Mesendoderm (in vitro differentiated cells): ENCODE data around the gene SGIP1.
"Not testable (repeated sequence)": the region's sequence is repeated elsewhere in the genome, so short reads cannot be mapped to it uniquely, and the experiment has no call there.

ENCODE experiments used
- DNase-seq: peaks from one replicate; pipeline ENCODE4 v3.0.0; 2013
- H2AK5ac ChIP-seq: 2 replicates; pipeline ENCODE4 v1.6.1; 2013; ENCODE audit warnings: low read length, inconsistent platforms
- H2BK120ac ChIP-seq: 2 replicates; pipeline ENCODE4 v1.6.1; 2013; ENCODE audit warnings: low read depth, mild to moderate bottlenecking, low read length, moderate library complexity, mixed read lengths
- H2BK15ac ChIP-seq: replicated peaks from 2 replicates; pipeline ENCODE4 v1.6.1; 2013; ENCODE audit warnings: low read depth, mild to moderate bottlenecking, moderate library complexity
- H2BK5ac ChIP-seq: 2 replicates; pipeline ENCODE4 v1.6.1; 2013; ENCODE audit warnings: low read length, inconsistent platforms
- H3K18ac ChIP-seq: 2 replicates; pipeline ENCODE4 v1.6.1; 2013; ENCODE audit warnings: mild to moderate bottlenecking, low read length, mixed read lengths
- H3K23ac ChIP-seq: one replicate; pipeline ENCODE4 v1.6.1; 2013; ENCODE audit warnings: low read length
- H3K27ac ChIP-seq: 2 replicates; pipeline ENCODE4 v1.5.1; 2013; ENCODE audit warnings: low read depth, mild to moderate bottlenecking, inconsistent platforms, low read length, moderate library complexity
- H3K27me3 ChIP-seq: 2 replicates; pipeline ENCODE4 v1.6.1; 2013; ENCODE audit warnings: low read length, control low read depth, mild to moderate bottlenecking, inconsistent platforms; ENCODE audit not compliant: insufficient read depth, poor library complexity
- H3K36me3 ChIP-seq: 2 replicates; pipeline ENCODE4 v1.6.1; 2013; ENCODE audit warnings: low read length, inconsistent platforms; ENCODE audit not compliant: control insufficient read depth, insufficient read depth
- H3K4ac ChIP-seq: one replicate; pipeline ENCODE4 v1.6.1; 2013; ENCODE audit warnings: low read depth, mild to moderate bottlenecking, low read length, moderate library complexity
- H3K4me1 ChIP-seq: 2 replicates; pipeline ENCODE4 v1.6.1; 2013; ENCODE audit warnings: low read depth, low read length, inconsistent platforms; ENCODE audit not compliant: control insufficient read depth
- H3K4me2 ChIP-seq: 2 replicates; pipeline ENCODE4 v1.6.1; 2013; ENCODE audit warnings: low read length
- H3K4me3 ChIP-seq: 2 replicates; pipeline ENCODE4 v1.5.1; 2013; ENCODE audit warnings: mild to moderate bottlenecking, low read length
- H3K56ac ChIP-seq: one replicate; pipeline ENCODE4 v1.6.1; 2013; ENCODE audit warnings: low read length
- H3K79me1 ChIP-seq: 2 replicates; pipeline ENCODE4 v1.6.1; 2013; ENCODE audit warnings: low read length, inconsistent platforms
- H3K79me2 ChIP-seq: 2 replicates; pipeline ENCODE4 v1.6.1; 2013; ENCODE audit warnings: mild to moderate bottlenecking, low read length; ENCODE audit not compliant: control insufficient read depth, insufficient read depth
- H3K9ac ChIP-seq: 2 replicates; pipeline ENCODE4 v1.6.1; 2013; ENCODE audit warnings: low read length, inconsistent platforms
- H4K5ac ChIP-seq: one replicate; pipeline ENCODE4 v1.6.1; 2013; ENCODE audit warnings: low read length
- H4K8ac ChIP-seq: one replicate; pipeline ENCODE4 v1.6.1; 2013; ENCODE audit warnings: low read depth, mild to moderate bottlenecking, control low read depth, low read length, moderate library complexity
- WGBS: extraction: QIAGEN DNeasy Blood & Tissue Kit; methylation state at CpG from one replicate; pipeline ENCODE4 v1.1.7; 2013; ENCODE audit warnings: low lambda C conversion rate, missing lambda C conversion rate; ENCODE audit not compliant: insufficient coverage; ENCODE audit errors: extremely low coverage; 5-methylcytosine and 5-hydroxymethylcytosine counted together

Gene SGIP1

DNA sequence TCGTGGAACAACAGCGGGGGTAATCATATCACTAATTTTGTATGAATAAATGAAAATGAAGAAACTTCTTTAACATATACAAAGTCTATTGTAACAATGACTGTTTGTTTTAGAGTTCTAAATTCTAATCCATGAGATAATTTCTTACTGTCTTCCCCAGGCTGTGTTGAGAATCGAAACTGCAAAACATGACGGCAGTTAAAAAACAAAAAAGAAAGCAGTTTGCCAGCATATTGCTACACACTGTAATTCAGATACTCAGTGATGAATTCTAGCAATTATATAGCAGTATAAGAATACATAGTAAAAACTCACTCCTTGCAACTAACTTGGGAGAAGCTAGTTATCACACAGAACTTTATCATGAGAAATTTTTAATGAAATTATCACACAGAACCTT lies 245.0 kb downstream of the SGIP1 start:
- Histone ChIP-seq H3K36me3 (no peaks in the 10 kb centered on the region), H3K56ac (no peak overlapping the region)

DNA sequence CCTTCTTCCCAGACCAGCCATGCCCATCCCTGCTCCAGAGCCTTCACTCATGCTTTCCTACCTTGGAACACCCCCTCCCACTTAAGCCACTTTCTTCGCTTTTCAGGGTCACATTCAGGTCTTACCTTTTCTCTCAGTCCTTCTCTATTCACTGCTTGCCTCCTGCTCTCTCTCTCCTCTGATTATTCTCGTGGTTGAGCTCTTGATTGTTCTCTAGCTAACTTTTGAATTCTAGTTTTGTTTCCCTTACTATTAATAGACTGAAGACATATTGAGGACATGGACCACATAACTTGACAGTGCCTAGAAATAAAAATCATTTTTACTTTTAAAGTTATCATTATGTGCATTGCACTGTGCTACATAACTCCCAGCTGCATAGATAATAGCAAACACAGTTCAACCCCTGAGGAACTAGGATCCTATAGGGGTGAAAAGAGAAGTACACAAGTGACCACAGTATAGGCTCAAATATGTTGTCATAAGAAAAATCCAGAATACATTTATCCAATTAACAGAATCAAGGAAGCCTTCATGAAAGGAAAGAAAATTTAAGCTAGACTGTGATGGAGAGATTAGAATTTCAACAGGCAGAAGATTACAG lies 245.6 kb downstream of the SGIP1 start:
- no peak overlapping the region for H2BK15ac ChIP-seq
- H2BK5ac ChIP-seq, result no peak overlapping the region
- no peak overlapping the region for H3K23ac ChIP-seq
- no peak overlapping the region for H4K5ac ChIP-seq
- no peak overlapping the region for H3K27ac ChIP-seq
- no peak overlapping the region for H3K18ac ChIP-seq
- no peak overlapping the region for H2AK5ac ChIP-seq
- no peaks in the 10 kb centered on the region for H3K27me3 ChIP-seq
- H2BK120ac ChIP-seq, result no peak overlapping the region
- no peak overlapping the region for H3K4me2 ChIP-seq
- H3K56ac ChIP-seq, result no peak overlapping the region
- H3K79me1 ChIP-seq, result no peaks in the 10 kb centered on the region
- H3K4ac ChIP-seq, result no peak overlapping the region
- WGBS, result no CpG with 5 or more reads among the region's 2 CpGs
- DNase-seq, result no peak
- H3K36me3 ChIP-seq, result no peaks in the 10 kb centered on the region
- no peak overlapping the region for H3K4me3 ChIP-seq
- H3K9ac ChIP-seq, result no peak overlapping the region
- H4K8ac ChIP-seq, result no peak overlapping the region
- H3K4me1 ChIP-seq, result no peaks in the 10 kb centered on the region
- no peaks in the 10 kb centered on the region for H3K79me2 ChIP-seq

More for the DNA sequence above, 245.0 kb downstream of the SGIP1 start:
- H3K23ac ChIP-seq, result no peak overlapping the region
- DNase-seq, result no peak
- H3K4me1 ChIP-seq, result no peaks in the 10 kb centered on the region
- no peak overlapping the region for H3K9ac ChIP-seq
- no peaks in the 10 kb centered on the region for H3K79me1 ChIP-seq
- H3K4me2 ChIP-seq, result no peak overlapping the region
- no peak overlapping the region for H3K27ac ChIP-seq
- no peak overlapping the region for H2BK15ac ChIP-seq
- H3K27me3 ChIP-seq, result no peaks in the 10 kb centered on the region
- no peak overlapping the region for H2AK5ac ChIP-seq
- H3K4me3 ChIP-seq, result no peak overlapping the region
- H2BK5ac ChIP-seq, result no peak overlapping the region
- no peak overlapping the region for H4K5ac ChIP-seq
- H3K79me2 ChIP-seq, result no peaks in the 10 kb centered on the region
- H4K8ac ChIP-seq, result no peak overlapping the region
- no peak overlapping the region for H2BK120ac ChIP-seq
- H3K18ac ChIP-seq, result no peak overlapping the region
- no peak overlapping the region for H3K4ac ChIP-seq
- no CpG with 5 or more reads among the region's 4 CpGs for WGBS

- H3K27me3 ChIP-seq, H3K56ac ChIP-seq, H2BK5ac ChIP-seq, DNase-seq, H2AK5ac ChIP-seq, H2BK15ac ChIP-seq, H4K5ac ChIP-seq, H3K36me3 ChIP-seq, H3K79me2 ChIP-seq, H3K9ac ChIP-seq, H4K8ac ChIP-seq, H3K18ac ChIP-seq, H3K4me3 ChIP-seq, H3K27ac ChIP-seq, H3K4me1 ChIP-seq, H2BK120ac ChIP-seq, H3K4ac ChIP-seq, H3K4me2 ChIP-seq, H3K79me1 ChIP-seq, H3K23ac ChIP-seq: not testable (repeated sequence)
- no CpG with 5 or more reads among the region's 2 CpGs for WGBS
These were observed 251.8 kb downstream of the SGIP1 start for GRCh38 chr1:66785800-66786199.

- no peak for DNase-seq
- H2BK15ac ChIP-seq, result no peak overlapping the region
- H3K56ac ChIP-seq, result no peak overlapping the region
- no peak overlapping the region for H3K18ac ChIP-seq
- H3K27me3 ChIP-seq, result no peaks in the 10 kb centered on the region
- WGBS, result no CpG with 5 or more reads among the region's 4 CpGs
- no peaks in the 10 kb centered on the region for H3K4me1 ChIP-seq
- H3K4me2 ChIP-seq, result no peak overlapping the region
- no peak overlapping the region for H2BK5ac ChIP-seq
- H3K36me3 ChIP-seq, result no peaks in the 10 kb centered on the region
- H4K5ac ChIP-seq, result no peak overlapping the region
- H3K23ac ChIP-seq, result no peak overlapping the region
- no peaks in the 10 kb centered on the region for H3K79me1 ChIP-seq
- no peak overlapping the region for H2BK120ac ChIP-seq
- no peak overlapping the region for H3K4ac ChIP-seq
- no peak overlapping the region for H3K4me3 ChIP-seq
- H4K8ac ChIP-seq, result no peak overlapping the region
- no peaks in the 10 kb centered on the region for H3K79me2 ChIP-seq
- no peak overlapping the region for H3K27ac ChIP-seq
- no peak overlapping the region for H3K9ac ChIP-seq
- H2AK5ac ChIP-seq, result no peak overlapping the region
These were observed 253.7 kb downstream of the SGIP1 start for GRCh38 chr1:66787641-66788040.

DNA sequence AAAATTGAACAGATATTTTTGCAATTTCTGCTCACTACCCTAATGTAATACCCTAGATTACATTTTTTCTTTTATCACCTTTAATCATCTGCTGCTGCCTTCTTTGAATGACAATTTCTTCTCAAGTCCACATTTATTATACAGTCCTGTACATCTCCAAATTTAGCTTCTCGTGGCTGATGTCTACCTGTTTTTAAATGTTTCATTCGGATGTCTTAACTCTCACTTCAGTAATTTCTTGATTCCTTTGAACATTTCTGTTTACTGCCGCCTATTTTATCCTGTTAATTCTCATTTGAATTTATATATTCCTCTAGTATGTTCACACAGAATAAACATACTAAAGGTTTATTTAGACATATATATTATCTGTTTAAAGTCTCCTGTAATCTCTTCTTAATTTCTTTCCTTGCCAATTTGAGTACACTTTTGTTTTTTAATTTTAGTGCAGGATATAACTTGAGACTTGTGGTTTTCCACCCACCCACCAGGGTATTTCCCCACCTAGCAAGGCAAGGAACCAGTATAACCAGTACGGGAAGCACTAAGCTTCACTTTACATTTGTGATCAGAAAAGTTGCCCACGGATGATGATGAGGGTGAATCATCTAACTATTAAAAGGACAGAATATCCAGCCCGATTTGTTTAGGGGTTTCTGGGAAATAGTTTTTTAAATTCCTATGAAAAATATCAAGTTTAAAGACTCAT lies 254.4 kb downstream of the SGIP1 start:
- Histone ChIP-seq H3K4me3 (no peak overlapping the region), H3K27me3 (no peaks in the 10 kb centered on the region), H3K79me2 (no peaks in the 10 kb centered on the region), H3K23ac (no peak overlapping the region), H3K18ac (no peak overlapping the region), H3K9ac (no peak overlapping the region), H3K79me1 (no peaks in the 10 kb centered on the region), H4K5ac (no peak overlapping the region), H2AK5ac (no peak overlapping the region), H4K8ac (no peak overlapping the region), H3K4me2 (no peak overlapping the region), H2BK120ac (no peak overlapping the region), H2BK15ac (no peak overlapping the region), H3K56ac (no peak overlapping the region), H3K27ac (no peak overlapping the region), H3K36me3 (no peaks in the 10 kb centered on the region), H3K4me1 (no peaks in the 10 kb centered on the region), H2BK5ac (no peak overlapping the region), H3K4ac (no peak overlapping the region)
- WGBS, result no CpG with 5 or more reads among the region's 6 CpGs
- DNase-seq, result no peak
